Smooth muscle cell (in vitro differentiated cells): ENCODE results near the gene GPR156. TPM values are rescaled to one million over a fixed set of nuclear protein-coding genes. Genes with fewer than 3 reads are reported as not detected.

Experiments used
- DNase-seq: peaks from one replicate; lab custom pipeline; 2025; ENCODE audit not compliant: unreplicated experiment; lab: John Stamatoyannopoulos, UW
- H2AFZ ChIP-seq: fragments of 200-600 bp; sonication (generic); 2 replicates; pipeline ENCODE4 v1.6.0; 2016; ENCODE audit warnings: antibody characterized with exemption, low read depth, mild to moderate bottlenecking
- H3F3A ChIP-seq: fragments of 200-600 bp; sonication (generic); 2 replicates; pipeline ENCODE4 v1.6.0; 2017; ENCODE audit warnings: antibody characterized with exemption, low read depth
- H3K27ac ChIP-seq: fragments of 200-600 bp; sonication (generic); 2 replicates; pipeline ENCODE4 v1.5.1; 2016; ENCODE audit warnings: low read depth, mild to moderate bottlenecking
- H3K27me3 ChIP-seq: fragments of 200-600 bp; sonication (generic); 2 replicates; pipeline ENCODE4 v1.6.1; 2016; ENCODE audit warnings: low read depth, mild to moderate bottlenecking
- H3K36me3 ChIP-seq: fragments of 200-600 bp; sonication (generic); 2 replicates; pipeline ENCODE4 v1.5.1; 2016; ENCODE audit warnings: low read depth
- H3K4me1 ChIP-seq: fragments of 200-600 bp; sonication (generic); 2 replicates; pipeline ENCODE4 v1.5.1; 2016; ENCODE audit warnings: low read depth
- H3K4me2 ChIP-seq: fragments of 200-600 bp; sonication (generic); 2 replicates; pipeline ENCODE4 v1.6.0; 2016; ENCODE audit warnings: mild to moderate bottlenecking
- H3K4me3 ChIP-seq: fragments of 200-600 bp; sonication (generic); 2 replicates; pipeline ENCODE4 v1.5.1; 2016; ENCODE audit warnings: mild to moderate bottlenecking
- H3K79me2 ChIP-seq: fragments of 200-600 bp; sonication (generic); 2 replicates; pipeline ENCODE4 v1.6.0; 2016; ENCODE audit warnings: low read depth, mild to moderate bottlenecking
- H3K9ac ChIP-seq: fragments of 200-600 bp; sonication (generic); 2 replicates; pipeline ENCODE4 v1.6.0; 2016; ENCODE audit warnings: low read depth
- H3K9me3 ChIP-seq: fragments of 200-600 bp; sonication (generic); replicated peaks from 2 replicates; pipeline ENCODE4 v1.5.1; 2016; ENCODE audit warnings: low read depth
- H4K20me1 ChIP-seq: fragments of 200-600 bp; sonication (generic); 2 replicates; pipeline ENCODE4 v1.6.0; 2016; ENCODE audit warnings: low read depth
- CTCF ChIP-seq: fragments of 200-600 bp; sonication (generic); IDR thresholded peaks from 2 replicates; pipeline ENCODE4 v1.5.1; 2017; ENCODE audit warnings: borderline replicate concordance, mild to moderate bottlenecking, antibody characterized with exemption; ENCODE audit not compliant: insufficient read depth, poor library complexity, severe bottlenecking
- WGBS: methylation state at CpG from one replicate; pipeline ENCODE4 v1.1.7; 2016; ENCODE audit warnings: low lambda C conversion rate; 5-methylcytosine and 5-hydroxymethylcytosine counted together
- polyA plus RNA-seq: library from polyadenylated mRNA; unstranded; fragments of >200 nt; fragmentation: Nextera tagmentation; extraction: Ambion mirVana; gene quantifications from 2 replicates; pipeline ENCODE4 v1.2.1, GENCODE V29; 2016
- total RNA-seq: library from RNA; depleted of rRNA; stranded (reverse); fragments of >200 nt; gene quantifications from 2 replicates; pipeline ENCODE4 v1.2.3, GENCODE V29; 2014

Gene GPR156
- total and polyA plus RNA-seq, 2 experiments from 2014 or later = 1.2 to 2.9 TPM

GRCh38 chr3:120168038-120168437 lies 117.0 kb downstream of the GPR156 start:
- 93% methylated on average over 9 of the region's 9 CpGs for WGBS
- Histone ChIP-seq H3K79me2 (no peaks in the 10 kb centered on the region), H3K4me1 (no peaks in the 10 kb centered on the region), H3K4me2 (no peak overlapping the region), H3K9me3 (no peaks in the 10 kb centered on the region), H3K36me3 (no peaks in the 10 kb centered on the region), H3K9ac (no peak overlapping the region), H3K27me3 (no peaks in the 10 kb centered on the region), H3K4me3 (no peak overlapping the region), H2AFZ (no peak overlapping the region), H3K27ac (no peak overlapping the region), H4K20me1 (no peaks in the 10 kb centered on the region), H3F3A (no peaks in the 10 kb centered on the region)
- DNase-seq = no peak
- no peak for TF ChIP-seq CTCF

- no peaks in the 10 kb centered on the region for H3K27me3 ChIP-seq
- H3K4me3 ChIP-seq = no peak overlapping the region
- no peak overlapping the region for H3K4me2 ChIP-seq
- WGBS = 98% methylated on average over 9 of the region's 10 CpGs
- H4K20me1 ChIP-seq = no peaks in the 10 kb centered on the region
- no peak for TF ChIP-seq CTCF
- no peaks in the 10 kb centered on the region for H3K9me3 ChIP-seq
- H2AFZ ChIP-seq = no peak overlapping the region
- no peaks in the 10 kb centered on the region for H3K4me1 ChIP-seq
- H3K27ac ChIP-seq = no peak overlapping the region
- no peaks in the 10 kb centered on the region for H3F3A ChIP-seq
- H3K36me3 ChIP-seq = no peaks in the 10 kb centered on the region
- H3K79me2 ChIP-seq = no peaks in the 10 kb centered on the region
- H3K9ac ChIP-seq = no peak overlapping the region
- DNase-seq = no peak
These were observed 117.5 kb downstream of the GPR156 start for GRCh38 chr3:120167488-120167887.

- Histone ChIP-seq H3K27me3 (no peaks in the 10 kb centered on the region), H4K20me1 (no peaks in the 10 kb centered on the region), H2AFZ (no peak overlapping the region), H3K79me2 (no peaks in the 10 kb centered on the region), H3K9me3 (no peaks in the 10 kb centered on the region), H3K9ac (no peak overlapping the region), H3K4me2 (no peak overlapping the region), H3K27ac (no peak overlapping the region), H3K4me1 (peaks cover 3% of the 10 kb centered on the region), H3K4me3 (no peak overlapping the region), H3F3A (peaks cover 9% of the 10 kb centered on the region), H3K36me3 (no peaks in the 10 kb centered on the region)
- no peak for TF ChIP-seq CTCF
- no peak for DNase-seq
These were observed 121.2 kb downstream of the GPR156 start for GRCh38 chr3:120163816-120164215.

GRCh38 chr3:120163026-120163425 lies 122.0 kb downstream of the GPR156 start:
- 79% methylated on average over 4 of the region's 4 CpGs for WGBS
- no peaks in the 10 kb centered on the region for H4K20me1 ChIP-seq
- no peak overlapping the region for H3K27ac ChIP-seq
- H3K36me3 ChIP-seq = no peaks in the 10 kb centered on the region
- peaks cover 3% of the 10 kb centered on the region for H3K4me1 ChIP-seq
- no peak for DNase-seq
- peaks cover 9% of the 10 kb centered on the region for H3F3A ChIP-seq
- H3K4me3 ChIP-seq = no peak overlapping the region
- no peaks in the 10 kb centered on the region for H3K9me3 ChIP-seq
- no peak overlapping the region for H3K4me2 ChIP-seq
- no peak overlapping the region for H2AFZ ChIP-seq
- no peak overlapping the region for H3K9ac ChIP-seq
- no peaks in the 10 kb centered on the region for H3K79me2 ChIP-seq
- no peak for TF ChIP-seq CTCF
- no peaks in the 10 kb centered on the region for H3K27me3 ChIP-seq
